T-helper 2 cell (primary cell): ENCODE results near the gene FADD.
"Not testable (repeated sequence)": the region's sequence is repeated elsewhere in the genome, so short reads cannot be mapped to it uniquely, and the experiment has no call there.

ENCODE experiments used
- DNase-seq, 5 experiments: peaks; one replicate each; pipeline versions ENCODE4 v3.0.0 to v3.0.0-alpha.2; 2012 to 2022

FADD gene

DNA sequence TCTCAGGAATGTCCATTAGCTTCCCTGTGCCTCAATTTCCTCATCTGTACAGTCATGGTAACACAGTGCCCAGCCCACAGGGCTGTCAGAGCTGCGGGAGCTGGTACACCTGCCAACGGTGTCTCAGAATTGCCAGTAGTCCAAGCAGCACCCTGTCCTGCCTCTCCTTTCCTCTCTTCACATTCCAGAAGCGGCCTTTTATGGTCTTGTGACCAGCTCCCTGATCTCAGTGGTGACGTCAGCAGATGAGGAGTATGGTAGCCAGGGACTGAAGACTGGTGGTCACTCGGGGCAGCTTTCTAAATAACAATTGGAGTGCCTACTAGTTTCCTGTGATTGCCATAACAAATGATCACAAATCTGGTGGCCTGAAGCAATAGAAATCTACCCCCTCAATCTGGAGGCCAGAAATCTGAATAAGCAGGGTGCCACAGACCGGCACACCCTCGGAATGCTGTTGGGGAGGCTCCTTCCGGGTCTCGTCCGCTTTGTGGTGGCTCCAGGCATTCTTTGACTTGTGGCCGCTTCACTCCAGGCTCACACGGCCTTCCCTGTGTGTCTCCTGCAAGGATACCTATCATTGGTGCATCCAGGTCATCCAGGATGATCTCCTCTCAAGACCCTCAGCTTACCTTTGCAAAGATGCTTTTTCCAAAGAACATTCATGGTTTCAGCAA lies 2.1 kb downstream of the FADD start:
- no peak for DNase-seq

GRCh38 chr11:70205766-70206165 lies 2.7 kb downstream of the FADD start:
- DNase-seq = peak in 1 of 5 experiments; percentile 46

DNA sequence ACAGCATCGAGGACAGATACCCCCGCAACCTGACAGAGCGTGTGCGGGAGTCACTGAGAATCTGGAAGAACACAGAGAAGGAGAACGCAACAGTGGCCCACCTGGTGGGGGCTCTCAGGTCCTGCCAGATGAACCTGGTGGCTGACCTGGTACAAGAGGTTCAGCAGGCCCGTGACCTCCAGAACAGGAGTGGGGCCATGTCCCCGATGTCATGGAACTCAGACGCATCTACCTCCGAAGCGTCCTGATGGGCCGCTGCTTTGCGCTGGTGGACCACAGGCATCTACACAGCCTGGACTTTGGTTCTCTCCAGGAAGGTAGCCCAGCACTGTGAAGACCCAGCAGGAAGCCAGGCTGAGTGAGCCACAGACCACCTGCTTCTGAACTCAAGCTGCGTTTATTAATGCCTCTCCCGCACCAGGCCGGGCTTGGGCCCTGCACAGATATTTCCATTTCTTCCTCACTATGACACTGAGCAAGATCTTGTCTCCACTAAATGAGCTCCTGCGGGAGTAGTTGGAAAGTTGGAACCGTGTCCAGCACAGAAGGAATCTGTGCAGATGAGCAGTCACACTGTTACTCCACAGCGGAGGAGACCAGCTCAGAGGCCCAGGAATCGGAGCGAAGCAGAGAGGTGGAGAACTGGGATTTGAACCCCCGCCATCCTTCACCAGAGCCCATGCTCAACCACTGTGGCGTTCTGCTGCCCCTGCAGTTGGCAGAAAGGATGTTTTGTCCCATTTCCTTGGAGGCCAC lies 3.3 kb downstream of the FADD start:
- DNase-seq = no peak

DNA sequence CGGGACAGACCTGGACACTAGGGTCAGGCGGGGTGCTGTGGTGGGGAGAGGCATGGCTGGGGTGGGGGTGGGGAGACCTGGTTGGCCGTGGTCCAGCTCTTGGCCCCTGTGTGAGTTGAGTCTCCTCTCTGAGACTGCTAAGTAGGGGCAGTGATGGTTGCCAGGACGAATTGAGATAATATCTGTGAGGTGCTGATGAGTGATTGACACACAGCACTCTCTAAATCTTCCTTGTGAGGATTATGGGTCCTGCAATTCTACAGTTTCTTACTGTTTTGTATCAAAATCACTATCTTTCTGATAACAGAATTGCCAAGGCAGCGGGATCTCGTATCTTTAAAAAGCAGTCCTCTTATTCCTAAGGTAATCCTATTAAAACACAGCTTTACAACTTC lies 3.9 kb downstream of the FADD start:
- no peak for DNase-seq

DNA sequence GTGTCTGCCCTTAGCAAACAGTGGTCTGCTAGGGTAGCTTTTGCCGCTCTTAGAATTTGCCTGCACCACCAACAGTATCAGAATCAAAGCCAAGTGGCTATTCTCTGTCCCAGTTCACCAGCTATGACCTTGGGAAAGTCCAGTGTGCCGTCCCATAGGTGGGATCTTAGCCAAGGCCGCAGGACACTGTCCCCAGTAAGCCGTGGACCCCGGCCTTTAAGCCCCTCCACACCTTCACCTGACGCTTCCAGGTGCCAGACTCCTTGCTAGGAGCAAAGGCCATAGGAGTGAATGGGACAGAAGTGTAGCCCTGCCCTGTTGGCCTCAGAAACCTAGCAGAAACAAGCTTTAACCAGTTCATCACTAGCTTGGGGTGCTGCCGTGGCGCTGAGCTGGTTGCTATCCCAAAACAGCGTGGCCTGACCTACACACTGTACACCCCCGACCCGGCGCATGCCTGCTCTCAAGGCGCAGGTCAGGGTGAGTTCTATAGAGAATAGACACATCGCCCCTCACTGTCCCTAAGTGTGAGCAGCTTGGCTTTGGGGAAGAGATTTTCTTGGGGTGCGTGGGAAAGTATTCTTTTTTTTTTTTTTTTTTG lies 4.5 kb downstream of the FADD start:
- DNase-seq = no peak

GRCh38 chr11:70209391-70209912 lies 6.4 kb downstream of the FADD start:
- DNase-seq = no peak

DNA sequence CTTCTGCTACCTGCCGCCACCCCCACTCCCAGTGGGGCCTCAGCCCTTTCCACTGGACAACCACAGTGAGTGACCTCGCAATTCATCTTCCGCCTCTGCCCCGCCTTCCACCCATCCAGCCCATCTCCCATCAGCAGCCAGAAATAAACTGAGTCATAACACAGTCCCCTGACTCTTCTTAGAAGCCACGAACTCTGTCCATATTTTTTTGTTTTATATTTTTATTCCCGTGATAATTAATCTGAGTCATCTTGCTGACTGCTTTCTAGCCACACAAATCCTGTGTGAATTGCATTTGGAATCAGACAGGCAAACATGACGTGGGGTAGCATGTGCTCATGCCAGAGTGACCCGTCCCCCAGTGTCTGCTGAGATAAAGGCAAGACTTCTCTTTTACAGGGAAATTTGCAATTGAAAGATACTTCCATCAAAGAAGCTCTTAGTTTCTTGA lies 7.0 kb downstream of the FADD start:
- no peak for DNase-seq

DNA sequence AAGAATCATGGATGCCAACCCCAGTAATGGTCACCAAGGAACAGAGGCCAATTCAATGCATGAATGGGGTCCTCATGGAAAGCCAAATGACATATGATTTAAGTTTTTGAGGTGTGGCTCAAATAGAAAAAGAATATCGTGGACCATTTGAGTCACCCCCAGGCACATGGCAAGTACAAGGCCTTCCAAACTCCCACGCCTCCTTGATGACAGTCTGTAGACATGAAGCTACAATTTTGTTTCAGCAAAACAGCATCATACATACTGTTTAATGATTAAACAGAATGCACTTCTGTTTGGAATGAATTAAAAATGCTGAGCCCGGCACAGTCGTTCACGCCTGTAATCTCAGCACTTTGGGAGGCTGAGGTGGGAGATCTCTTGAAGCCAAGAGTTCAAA lies 7.4 kb downstream of the FADD start:
- DNase-seq = no peak

- no peak for DNase-seq
These were observed 9.2 kb downstream of the FADD start for GRCh38 chr11:70212227-70212811.

DNA sequence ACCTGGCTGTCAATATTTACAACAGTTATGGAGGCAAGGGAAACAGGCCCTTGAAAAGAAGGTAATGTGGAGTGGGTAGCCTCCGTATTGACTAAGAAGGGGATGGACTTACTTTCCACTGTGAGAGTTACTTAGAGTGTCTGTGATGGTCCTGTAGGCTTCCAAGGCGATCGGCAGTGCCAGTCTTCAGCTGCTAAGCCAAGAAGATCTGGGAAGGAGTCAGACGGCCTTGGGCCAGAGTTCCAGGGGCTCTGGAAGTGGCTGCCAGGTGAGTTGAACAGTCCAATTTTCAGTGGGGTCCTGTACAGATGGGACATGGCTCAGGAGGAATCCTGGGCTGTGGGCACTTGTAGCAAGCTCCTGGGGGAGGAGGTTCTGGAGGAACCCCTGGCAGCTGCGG lies 14.3 kb downstream of the FADD start:
- not testable (repeated sequence) for DNase-seq

DNA sequence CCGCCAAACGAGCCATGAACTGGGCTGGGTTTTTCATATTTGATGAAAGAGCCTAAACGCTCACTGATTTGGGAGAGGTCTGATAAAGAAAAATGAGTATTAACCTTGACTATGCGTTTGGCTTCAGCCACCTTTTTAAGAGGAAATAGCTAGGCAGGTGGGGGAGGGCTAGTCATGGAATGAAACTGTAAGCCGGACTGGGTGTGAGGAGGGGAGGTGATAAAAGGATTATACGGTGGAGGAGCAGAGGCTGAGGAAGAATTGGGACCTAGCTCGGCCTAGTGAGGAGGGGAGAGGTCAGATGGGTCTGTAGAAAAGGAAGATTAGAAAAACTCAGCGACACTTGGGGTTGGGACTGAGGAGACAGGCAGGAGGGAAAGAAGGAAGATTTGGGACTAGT lies 15.0 kb downstream of the FADD start:
- DNase-seq = not testable (repeated sequence)

GRCh38 chr11:70220136-70220535 lies 17.0 kb downstream of the FADD start:
- no peak for DNase-seq

DNA sequence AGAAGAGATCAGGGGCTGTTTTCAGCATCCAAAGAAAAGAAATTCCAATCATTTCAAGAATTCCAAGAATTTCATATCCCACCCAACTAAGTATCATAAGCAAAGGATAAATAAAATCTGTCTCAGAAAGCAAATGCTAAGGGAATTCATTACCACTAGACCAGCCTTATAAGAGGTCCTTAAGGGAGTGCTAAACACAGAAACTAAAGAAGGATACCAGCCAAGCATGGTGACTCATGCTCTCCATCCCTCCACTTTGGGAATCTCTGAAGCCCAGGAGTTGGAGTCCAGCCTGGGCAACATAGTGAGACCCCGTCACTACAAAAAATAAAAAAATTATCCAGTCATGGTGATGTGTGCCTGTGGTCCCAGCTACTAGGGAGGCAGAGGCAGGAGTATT lies 17.8 kb downstream of the FADD start:
- no peak for DNase-seq

DNA sequence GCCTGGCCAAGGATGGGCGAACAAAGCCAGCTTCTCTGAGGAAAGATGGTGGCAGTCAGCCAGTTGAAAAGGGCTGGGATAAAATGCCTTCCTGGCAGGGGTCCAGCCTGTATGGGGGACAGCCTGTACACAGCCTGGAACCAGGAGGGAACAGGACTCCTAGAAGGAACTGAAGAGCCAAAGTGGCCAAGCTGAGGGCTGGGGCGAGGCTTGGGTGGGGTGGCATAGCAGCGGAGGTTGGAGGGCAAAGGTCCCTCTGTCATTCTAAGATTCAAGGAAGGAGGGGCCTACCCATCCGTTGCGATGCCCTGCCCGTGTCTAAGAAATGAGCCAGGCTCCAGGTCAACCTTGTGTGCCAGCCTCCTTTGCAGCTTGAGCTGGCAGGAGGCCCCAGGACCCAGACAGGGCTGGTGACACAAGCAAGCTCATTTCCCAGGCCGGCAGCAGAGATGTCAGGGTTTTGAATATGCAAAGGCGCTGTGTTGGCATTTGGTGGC lies 22.6 kb downstream of the FADD start:
- DNase-seq = no peak

DNA sequence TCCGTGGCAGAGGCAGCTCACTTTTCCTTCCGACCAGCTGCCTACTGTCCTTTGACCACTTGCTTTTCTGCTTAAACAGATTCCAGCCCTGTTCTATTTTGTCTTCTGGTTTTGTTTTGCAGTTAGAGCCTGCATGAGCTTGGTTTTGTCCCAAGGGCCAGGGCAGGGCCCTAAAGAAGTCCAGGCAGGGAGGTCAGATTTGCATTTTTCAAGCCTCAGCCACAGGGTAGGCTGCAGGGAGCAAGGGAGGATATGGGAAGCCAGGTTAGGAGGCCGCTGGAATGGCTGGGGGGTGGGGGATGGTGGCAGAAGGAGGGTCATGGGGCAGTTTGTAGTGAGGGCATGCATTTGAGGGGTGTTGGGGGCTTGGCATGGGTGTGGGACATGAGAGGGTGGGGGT lies 23.1 kb downstream of the FADD start:
- no peak for DNase-seq

DNA sequence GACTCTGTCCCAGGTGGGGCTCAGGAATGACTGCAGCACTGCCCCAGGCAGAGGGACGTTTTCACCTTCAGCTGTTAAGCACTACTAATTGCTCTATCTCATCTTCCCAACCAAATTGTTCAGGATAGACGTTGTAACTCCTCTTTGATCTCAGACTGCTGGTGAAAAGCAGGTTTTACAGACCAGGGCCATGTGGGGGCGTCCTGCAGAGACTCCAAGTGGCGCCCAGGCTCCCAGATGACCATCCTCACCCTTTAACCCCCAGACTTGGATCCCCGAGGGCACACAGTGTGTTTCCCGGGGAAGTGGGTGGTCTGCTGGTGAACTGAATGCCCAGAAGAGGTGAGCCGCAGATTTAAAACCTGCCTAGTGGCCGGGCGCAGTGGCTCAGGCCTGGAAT lies 23.9 kb downstream of the FADD start:
- no peak for DNase-seq

GRCh38 chr11:70229737-70230136 lies 26.6 kb downstream of the FADD start:
- no peak for DNase-seq

DNA sequence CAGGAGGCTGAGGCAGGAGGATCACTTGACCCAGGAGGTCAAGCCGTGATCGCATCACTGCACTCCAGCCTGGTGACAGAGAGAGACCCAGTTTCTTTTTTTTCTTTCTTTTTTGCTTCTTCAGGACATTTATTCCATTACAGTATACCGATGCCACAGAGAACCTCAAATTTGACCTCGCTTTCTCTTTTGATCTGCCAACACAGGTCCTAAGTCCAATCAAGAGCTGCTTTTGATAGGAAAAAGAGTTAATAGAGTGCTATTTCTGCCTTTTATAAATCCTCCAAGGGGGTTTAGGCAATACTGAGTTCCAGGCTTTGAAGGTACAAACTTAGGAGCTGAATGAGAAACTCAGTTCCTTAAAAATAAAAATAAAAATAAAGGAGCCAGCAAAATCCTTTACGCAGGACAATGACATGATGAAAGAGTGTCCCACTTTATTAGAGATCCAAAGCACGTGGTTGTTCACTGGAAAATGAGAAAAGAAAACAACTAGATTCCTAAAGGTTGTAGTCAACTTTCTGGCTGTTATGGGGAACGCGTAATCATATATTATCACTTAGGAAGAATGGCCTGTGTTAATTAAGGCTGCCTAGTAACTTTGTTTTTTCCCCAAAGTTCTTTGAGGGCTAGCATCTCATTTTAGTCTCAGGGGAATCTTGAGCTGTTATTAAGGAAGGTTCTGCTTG lies 27.2 kb downstream of the FADD start:
- no peak for DNase-seq

DNA sequence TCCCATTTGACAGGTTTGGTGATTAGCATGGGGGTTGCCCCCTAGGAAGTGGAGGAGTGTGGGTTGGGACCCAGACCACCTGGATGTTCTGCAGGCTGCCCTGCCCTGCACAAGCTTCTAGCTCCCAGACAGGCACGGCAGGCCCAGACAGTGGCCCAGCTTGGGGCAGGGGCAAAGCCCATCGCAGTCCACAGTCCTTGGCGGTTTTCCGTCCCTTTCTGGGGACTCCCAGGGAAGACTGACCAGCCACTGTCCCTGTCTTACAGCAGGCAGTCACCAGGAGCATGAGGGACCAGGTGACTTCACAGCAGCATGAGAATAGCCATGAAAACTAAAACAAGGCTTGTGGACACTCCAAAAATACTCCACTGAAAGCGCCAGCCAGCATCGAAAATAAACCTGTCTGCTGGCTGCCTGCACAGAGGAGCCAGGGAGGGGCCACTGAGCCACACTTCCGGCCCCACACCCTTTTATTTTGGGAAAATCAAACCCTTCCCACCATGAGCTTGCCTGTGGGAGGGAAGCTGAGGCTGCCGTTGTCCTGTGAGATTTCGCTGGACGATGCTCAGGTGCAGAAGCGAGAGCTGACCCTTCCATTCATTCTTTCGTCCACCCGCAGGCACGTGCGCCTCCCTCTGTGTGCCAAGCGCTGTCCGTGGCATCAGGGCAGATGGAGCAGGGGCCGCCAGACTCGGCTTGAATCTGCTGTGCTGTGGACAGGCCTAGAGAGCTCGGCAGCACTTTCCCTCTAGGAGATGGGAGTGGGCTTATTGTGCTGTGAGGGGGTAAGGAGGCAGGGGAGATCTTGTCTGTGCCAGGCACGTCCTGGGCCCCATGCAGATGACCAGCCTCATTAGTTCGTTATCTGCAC lies 28.0 kb downstream of the FADD start:
- no peak for DNase-seq

DNA sequence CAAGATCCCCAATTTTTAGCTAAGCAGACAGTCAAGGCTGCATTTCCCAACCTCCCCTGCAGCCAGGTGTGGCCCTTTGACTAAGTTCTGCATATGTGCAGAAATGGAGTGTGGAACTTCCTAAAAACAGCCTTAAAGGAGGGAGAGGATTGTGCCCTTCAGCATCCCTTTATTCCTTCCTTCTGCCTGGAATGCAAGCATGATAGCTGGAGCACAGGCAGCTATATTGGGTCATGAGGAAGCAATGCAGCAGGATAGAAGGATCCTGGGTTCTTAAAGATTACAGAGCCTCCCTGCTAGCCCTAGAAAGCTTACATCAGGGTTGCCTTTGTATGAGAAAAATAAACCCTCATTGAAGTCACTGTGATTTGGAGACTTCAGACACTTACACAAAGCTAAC lies 29.9 kb downstream of the FADD start:
- DNase-seq = no peak

DNA sequence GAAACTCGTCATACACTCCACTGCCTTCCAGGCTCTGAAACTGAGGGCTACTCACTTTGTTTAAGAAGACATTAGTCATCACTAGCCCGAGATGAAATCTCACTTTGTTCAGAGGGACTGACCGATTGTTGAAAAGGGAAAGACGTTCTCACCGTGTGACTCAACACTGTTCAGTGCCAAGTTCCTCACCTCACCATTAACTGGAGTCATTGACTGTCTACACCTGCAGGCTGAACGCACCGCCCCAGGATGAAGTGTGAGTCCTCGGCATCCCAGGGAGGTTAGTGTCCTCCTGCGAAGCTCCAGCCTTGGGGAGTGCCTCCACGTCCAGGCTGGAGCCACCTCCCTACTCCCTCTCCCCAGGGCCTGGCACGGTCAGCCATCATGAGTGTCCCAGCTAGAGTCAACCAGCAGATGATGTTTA lies 30.4 kb downstream of the FADD start:
- DNase-seq = no peak

GRCh38 chr11:70233962-70234361 lies 30.9 kb downstream of the FADD start:
- no peak for DNase-seq
